Measurements from ENCODE around the gene ARHGAP33. TPM values are rescaled to one million over a fixed set of nuclear protein-coding genes. Genes with fewer than 3 reads are reported as not detected.

Gene ARHGAP33
- total and polyA plus RNA-seq, 2 experiments from 2014 or later, result 11.6 to 22.1 TPM

GRCh38 chr19:35766571-35767104 is 8.7 kb upstream of the ARHGAP33 start:
- Histone ChIP-seq H3K36me3 (ENCODE audit: insufficient read depth) (no peaks in the 10 kb centered on the region), H3K4me2 (no peak overlapping the region), H3F3A (replicated peaks; ENCODE audit: low read depth) (0 out of 2 replicates have a peak, but pooled peaks cover 4% of the 10 kb centered on the region), H2AFZ (no peak overlapping the region), H3K4me3 (no peak overlapping the region), H3K4me1 (ENCODE audit: insufficient read depth) (peaks cover 8% of the 10 kb centered on the region; the same call in 1 of the 2 replicates), H3K27me3 (ENCODE audit: insufficient read depth) (no peaks in the 10 kb centered on the region), H3K27ac (ENCODE audit: low read depth) (no peak overlapping the region), H4K20me1 (replicated peaks; ENCODE audit: insufficient read depth) (no peaks in the 10 kb centered on the region; the same call in none of the 2 replicates), H3K9me2 (ENCODE audit: insufficient read depth) (no peaks in the 10 kb centered on the region), H3K79me2 (replicated peaks; ENCODE audit: insufficient read depth) (no peaks in the 10 kb centered on the region)
- ATAC-seq (no peak), DNase-seq (ENCODE audit: low spot score) (no peak)
- H3K36me3 Mint-ChIP-seq (ENCODE audit: low read depth), result peaks cover 25% of the 10 kb centered on the region
- H3K4me3 Mint-ChIP-seq, result no peak overlapping the region; the same call in 2 of the 3 replicates
- TF ChIP-seq ZNF114 (CRISPR knock-in tag; IDR thresholded peaks at IDR 0.05) (no peak), REST (IDR thresholded peaks at IDR 0.05; ENCODE audit: unreplicated experiment) (no peak), ZNF331 (CRISPR knock-in tag; IDR thresholded peaks at IDR 0.05; ENCODE audit: low read depth) (no peak), JUNB (IDR thresholded peaks at IDR 0.05; ENCODE audit: unreplicated experiment) (no peak), ZNF462 (CRISPR knock-in tag; IDR thresholded peaks at IDR 0.05) (no peak), NANOG (IDR thresholded peaks at IDR 0.05; ENCODE audit: borderline replicate concordance) (no peak), EZH2phosphoT487 (IDR thresholded peaks at IDR 0.05; ENCODE audit: unreplicated experiment) (no peak), CTCF (conservative IDR thresholded peaks at IDR 0.05; ENCODE audit: low read depth in 2 of 2) (no peak), ETS1 (IDR thresholded peaks at IDR 0.05) (no peak), POLR2AphosphoS5 (IDR thresholded peaks at IDR 0.05; ENCODE audit: low read depth) (no peak), STAT1 (IDR thresholded peaks at IDR 0.05; ENCODE audit: unreplicated experiment) (no peak), CREB1 (CRISPR knock-in tag; IDR thresholded peaks at IDR 0.05; ENCODE audit: low read depth) (no peak), EZH2 (IDR thresholded peaks at IDR 0.05; ENCODE audit: low read depth, unreplicated experiment) (no peak)
- H3K27ac Mint-ChIP-seq, result no peak overlapping the region
- H3K27me3 Mint-ChIP-seq (ENCODE audit: insufficient read depth, low read depth, poor library complexity), result peaks cover 6% of the 10 kb centered on the region
- no peaks in the 10 kb centered on the region for H3K9me3 Mint-ChIP-seq
- H3K4me1 Mint-ChIP-seq, result peaks cover 10% of the 10 kb centered on the region

Data from GM23338 (cell line).